Ovary (tissue), 3 donors: Measurements from ENCODE around the gene TRIO.

ENCODE experiments used
- EP300 ChIP-seq: sonication (generic); formaldehyde crosslinking; IDR thresholded peaks from one replicate; pipeline ENCODE4 v1.6.1; 2017; ENCODE audit warnings: antibody characterized with exemption
- POLR2A ChIP-seq: fragments of 450-650 bp; IDR thresholded peaks from one replicate; pipeline ENCODE4 v1.6.1; 2017; ENCODE audit warnings: antibody characterized with exemption, mild to moderate bottlenecking, moderate library complexity
- TF ChIP-seq, protein P1 (sequence below), 3 donors: fragments of 450-650 bp in 2 of 3; fragments of 200-600 bp in 1 of 3; IDR thresholded peaks; one replicate each; pipeline versions ENCODE4 v1.5.1 to v1.8.0; 2016 to 2022; ENCODE audit warnings: antibody characterized with exemption in 3 of 3, mild to moderate bottlenecking in 1 of 3
- donor health status: DM: no; HTN: no; CAD: no.

DNA sequence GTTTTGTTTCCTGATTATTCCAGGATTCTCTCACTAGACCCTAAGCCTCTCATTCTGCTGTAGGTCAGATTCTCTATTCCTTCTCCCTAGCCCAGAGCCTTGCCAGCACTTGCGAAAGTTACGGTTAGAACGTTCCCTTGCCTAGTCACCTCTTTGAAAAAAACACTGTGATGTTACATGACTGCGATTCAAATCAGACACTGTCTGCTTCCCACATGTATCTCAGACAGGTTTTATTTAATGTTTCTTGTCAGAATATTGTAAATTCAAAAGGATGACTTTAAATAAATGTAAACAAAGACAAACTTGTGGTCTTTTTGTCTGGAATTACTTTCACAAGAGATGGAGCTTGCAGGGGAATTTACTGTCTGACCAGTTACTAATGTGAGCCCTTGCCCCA is 322.0 kb downstream of the TRIO start:
- TF ChIP-seq, protein P1, sequence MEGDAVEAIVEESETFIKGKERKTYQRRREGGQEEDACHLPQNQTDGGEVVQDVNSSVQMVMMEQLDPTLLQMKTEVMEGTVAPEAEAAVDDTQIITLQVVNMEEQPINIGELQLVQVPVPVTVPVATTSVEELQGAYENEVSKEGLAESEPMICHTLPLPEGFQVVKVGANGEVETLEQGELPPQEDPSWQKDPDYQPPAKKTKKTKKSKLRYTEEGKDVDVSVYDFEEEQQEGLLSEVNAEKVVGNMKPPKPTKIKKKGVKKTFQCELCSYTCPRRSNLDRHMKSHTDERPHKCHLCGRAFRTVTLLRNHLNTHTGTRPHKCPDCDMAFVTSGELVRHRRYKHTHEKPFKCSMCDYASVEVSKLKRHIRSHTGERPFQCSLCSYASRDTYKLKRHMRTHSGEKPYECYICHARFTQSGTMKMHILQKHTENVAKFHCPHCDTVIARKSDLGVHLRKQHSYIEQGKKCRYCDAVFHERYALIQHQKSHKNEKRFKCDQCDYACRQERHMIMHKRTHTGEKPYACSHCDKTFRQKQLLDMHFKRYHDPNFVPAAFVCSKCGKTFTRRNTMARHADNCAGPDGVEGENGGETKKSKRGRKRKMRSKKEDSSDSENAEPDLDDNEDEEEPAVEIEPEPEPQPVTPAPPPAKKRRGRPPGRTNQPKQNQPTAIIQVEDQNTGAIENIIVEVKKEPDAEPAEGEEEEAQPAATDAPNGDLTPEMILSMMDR (IDR thresholded peaks at IDR 0.05) = no peak
- TF ChIP-seq POLR2A = no peak
- TF ChIP-seq EP300 = no peak
